ENCODE data around the gene PIGS.

DNA sequence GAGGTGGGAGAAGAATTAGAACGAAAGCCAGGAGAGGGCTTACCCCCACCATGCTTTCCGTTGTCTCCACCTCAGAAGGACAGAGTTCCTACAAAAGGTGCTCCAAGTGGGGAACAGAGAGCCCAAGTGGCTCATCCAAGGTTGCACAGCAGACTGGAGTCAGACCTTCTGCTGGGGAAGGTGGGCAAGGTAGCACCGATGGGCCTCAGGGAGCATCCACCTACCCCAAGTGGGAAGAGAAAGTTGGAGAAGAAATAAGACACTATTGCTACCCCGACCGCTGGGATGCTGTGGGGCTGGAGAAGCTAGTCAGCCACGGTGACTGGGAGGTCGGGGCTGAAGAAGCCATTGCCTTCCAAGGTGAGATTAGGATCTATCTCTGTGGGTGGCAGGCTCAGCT lies 40.4 kb downstream of the PIGS start:
- TF ChIP-seq POLR2AphosphoS5 (IDR thresholded peaks at IDR 0.05) (no peak), EP300 (IDR thresholded peaks at IDR 0.05) (no peak), POLR2A (IDR thresholded peaks at IDR 0.05; ENCODE audit: low read depth) (no peak)
- TF ChIP-seq, protein P1, sequence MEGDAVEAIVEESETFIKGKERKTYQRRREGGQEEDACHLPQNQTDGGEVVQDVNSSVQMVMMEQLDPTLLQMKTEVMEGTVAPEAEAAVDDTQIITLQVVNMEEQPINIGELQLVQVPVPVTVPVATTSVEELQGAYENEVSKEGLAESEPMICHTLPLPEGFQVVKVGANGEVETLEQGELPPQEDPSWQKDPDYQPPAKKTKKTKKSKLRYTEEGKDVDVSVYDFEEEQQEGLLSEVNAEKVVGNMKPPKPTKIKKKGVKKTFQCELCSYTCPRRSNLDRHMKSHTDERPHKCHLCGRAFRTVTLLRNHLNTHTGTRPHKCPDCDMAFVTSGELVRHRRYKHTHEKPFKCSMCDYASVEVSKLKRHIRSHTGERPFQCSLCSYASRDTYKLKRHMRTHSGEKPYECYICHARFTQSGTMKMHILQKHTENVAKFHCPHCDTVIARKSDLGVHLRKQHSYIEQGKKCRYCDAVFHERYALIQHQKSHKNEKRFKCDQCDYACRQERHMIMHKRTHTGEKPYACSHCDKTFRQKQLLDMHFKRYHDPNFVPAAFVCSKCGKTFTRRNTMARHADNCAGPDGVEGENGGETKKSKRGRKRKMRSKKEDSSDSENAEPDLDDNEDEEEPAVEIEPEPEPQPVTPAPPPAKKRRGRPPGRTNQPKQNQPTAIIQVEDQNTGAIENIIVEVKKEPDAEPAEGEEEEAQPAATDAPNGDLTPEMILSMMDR (IDR thresholded peaks at IDR 0.05), result no peak
